IMR-90 (cell line): ENCODE data around the gene CAMTA2. TPM values are rescaled to one million over a fixed set of nuclear protein-coding genes. Genes with fewer than 3 reads are reported as not detected.

Experiments used
- ATAC-seq: fragments of 200-7000 bp; cut with Tn5 transposase; 2 replicates; pipeline ENCODE4 v1.9.1; 2020; ENCODE audit warnings: low read depth, mild to moderate bottlenecking, moderate library complexity
- BruUV-seq: library from RNA; stranded (reverse); fragments of 400-500 nt; replicated peaks from 2 replicates; lab custom pipeline; 2021; lab: Mats Ljungman, UMichigan
- CTCF ChIA-PET: fragments of 300-600 bp; formaldehyde crosslinking; extraction: SDS; loops from one replicate; lab custom pipeline; 2021; ENCODE audit warnings: antibody characterized with exemption; lab: Yijun Ruan, JAX
- POLR2A ChIA-PET: fragments of 300-600 bp; sonication (Branson Sonifier 250); formaldehyde crosslinking; loops from one replicate; lab custom pipeline; 2022; ENCODE audit warnings: antibody characterized with exemption; ENCODE audit not compliant: unreplicated experiment; lab: Charles Lee
- DNase-seq: peaks from one replicate; pipeline ENCODE4 v3.0.0; 2013
- H2AFZ ChIP-seq: replicated peaks from 2 replicates; pipeline ENCODE3; 2013; ENCODE audit warnings: low read length, mild to moderate bottlenecking; ENCODE audit not compliant: poor library complexity
- H2AK5ac ChIP-seq: 2 replicates; pipeline ENCODE4 v1.6.1; 2013; ENCODE audit warnings: low read depth, low read length, inconsistent platforms
- H2AK9ac ChIP-seq: replicated peaks from 2 replicates; pipeline ENCODE3; 2013; ENCODE audit warnings: mild to moderate bottlenecking, low read depth, low read length, moderate library complexity; ENCODE audit not compliant: poor library complexity
- H2BK120ac ChIP-seq: 2 replicates; pipeline ENCODE4 v1.6.1; 2013; ENCODE audit warnings: low read depth, low read length, inconsistent platforms
- H2BK15ac ChIP-seq: 3 replicates; pipeline ENCODE4 v1.6.1; 2013; ENCODE audit warnings: low read depth, low read length, inconsistent platforms
- H2BK20ac ChIP-seq: 2 replicates; pipeline ENCODE4 v1.6.1; 2013; ENCODE audit warnings: low read depth, mild to moderate bottlenecking, inconsistent platforms, low read length, moderate library complexity
- H2BK5ac ChIP-seq: 2 replicates; pipeline ENCODE4 v1.6.1; 2013; ENCODE audit warnings: mild to moderate bottlenecking, low read depth, low read length, inconsistent platforms; ENCODE audit not compliant: poor library complexity, severe bottlenecking
- H3K14ac ChIP-seq: replicated peaks from 2 replicates; pipeline ENCODE4 v1.6.1; 2013; ENCODE audit warnings: low read depth, low read length, inconsistent platforms
- H3K18ac ChIP-seq: 2 replicates; pipeline ENCODE4 v1.6.1; 2013; ENCODE audit warnings: low read depth, low read length, control low read depth
- H3K23ac ChIP-seq: 2 replicates; pipeline ENCODE4 v1.6.1; 2013; ENCODE audit warnings: low read depth, low read length, inconsistent platforms
- H3K27ac ChIP-seq: 2 replicates; pipeline ENCODE4 v1.5.1; 2013; ENCODE audit warnings: mild to moderate bottlenecking, control low read depth, low read length; ENCODE audit not compliant: insufficient read depth
- H3K27me3 ChIP-seq: 2 replicates; pipeline ENCODE4 v1.6.1; 2013; ENCODE audit warnings: low read length; ENCODE audit not compliant: control insufficient read depth, insufficient read depth
- H3K36me3 ChIP-seq: 2 replicates; pipeline ENCODE4 v1.6.1; 2013; ENCODE audit warnings: low read length, mixed read lengths; ENCODE audit not compliant: control insufficient read depth, insufficient read depth
- H3K4ac ChIP-seq: 2 replicates; pipeline ENCODE4 v1.6.1; 2013; ENCODE audit warnings: low read depth, low read length, inconsistent platforms
- H3K4me1 ChIP-seq: 2 replicates; pipeline ENCODE4 v1.6.1; 2013; ENCODE audit warnings: low read length, mixed read lengths; ENCODE audit not compliant: control insufficient read depth, insufficient read depth
- H3K4me2 ChIP-seq: 2 replicates; pipeline ENCODE4 v1.6.1; 2013; ENCODE audit warnings: low read depth, mild to moderate bottlenecking, control low read depth, low read length, moderate library complexity
- H3K4me3 ChIP-seq: 2 replicates; pipeline ENCODE4 v1.5.1; 2013; ENCODE audit warnings: low read depth, mild to moderate bottlenecking, control low read depth, low read length, moderate library complexity; ENCODE audit not compliant: insufficient read depth
- H3K56ac ChIP-seq: 2 replicates; pipeline ENCODE4 v1.6.1; 2013; ENCODE audit warnings: low read length, inconsistent platforms; ENCODE audit not compliant: insufficient read depth; ENCODE audit errors: extremely low read depth
- H3K79me1 ChIP-seq, 2 experiments: 2 replicates each; pipeline ENCODE4 v1.6.1; 2013; ENCODE audit warnings: low read length in 2 of 2, inconsistent platforms in 1 of 2, low read depth in 1 of 2
- H3K9ac ChIP-seq: 2 replicates; pipeline ENCODE4 v1.6.1; 2013; ENCODE audit warnings: low read depth, low read length, control low read depth
- H3K9me1 ChIP-seq: 2 replicates; pipeline ENCODE4 v1.6.1; 2013; ENCODE audit warnings: low read length, inconsistent platforms; ENCODE audit not compliant: insufficient read depth
- H3K9me3 ChIP-seq: 2 replicates; pipeline ENCODE4 v1.6.1; 2013; ENCODE audit warnings: low read length; ENCODE audit not compliant: control insufficient read depth, insufficient read depth
- H4K20me1 ChIP-seq: 2 replicates; pipeline ENCODE4 v1.6.1; 2013; ENCODE audit warnings: low read length, inconsistent platforms; ENCODE audit not compliant: insufficient read depth
- H4K5ac ChIP-seq: 2 replicates; pipeline ENCODE4 v1.6.1; 2013; ENCODE audit warnings: mild to moderate bottlenecking, low read depth, low read length, control low read depth
- H4K8ac ChIP-seq, 2 experiments: 2 replicates each; pipeline ENCODE4 v1.6.1; 2013; ENCODE audit warnings: low read depth in 2 of 2, low read length in 2 of 2, control low read depth in 1 of 2, inconsistent platforms in 1 of 2
- H4K91ac ChIP-seq: 2 replicates; pipeline ENCODE4 v1.6.1; 2013; ENCODE audit warnings: low read depth, low read length, inconsistent platforms; ENCODE audit not compliant: insufficient read depth
- BHLHE40 ChIP-seq: fragments of 150-350 bp; IDR thresholded peaks from 2 replicates; pipeline ENCODE4 v1.6.1; 2016; ENCODE audit warnings: mild to moderate bottlenecking, low read depth, low read length
- CHD1 ChIP-seq: IDR thresholded peaks from 2 replicates; pipeline ENCODE4 v1.6.1; 2012; ENCODE audit warnings: low read depth, low read length, improper control_type of control experiment
- MAFK ChIP-seq: IDR thresholded peaks from 2 replicates; pipeline ENCODE4 v1.6.1; 2012; ENCODE audit warnings: low read depth, low read length, improper control_type of control experiment
- MXI1 ChIP-seq: IDR thresholded peaks from 2 replicates; pipeline ENCODE4 v1.6.1; 2012; ENCODE audit warnings: low read depth, mild to moderate bottlenecking, low read length, moderate library complexity, borderline replicate concordance
- RCOR1 ChIP-seq: IDR thresholded peaks from 2 replicates; pipeline ENCODE4 v1.6.1; 2012; ENCODE audit warnings: mild to moderate bottlenecking, low read length, improper control_type of control experiment; ENCODE audit not compliant: insufficient replicate concordance
- SMC3 ChIP-seq: fragments of 150-350 bp; IDR thresholded peaks from 2 replicates; pipeline ENCODE4 v1.6.1; 2016; ENCODE audit warnings: low read depth, mild to moderate bottlenecking, antibody characterized with exemption, low read length, moderate library complexity
- WGBS, 2 experiments: methylation state at CpG; one replicate each; pipeline versions ENCODE4 v1.1.5 to v1.1.7; 2013; ENCODE audit warnings: missing lambda C conversion rate in 2 of 2; ENCODE audit not compliant: insufficient read length in 1 of 2; ENCODE audit errors: extremely low coverage in 2 of 2; 5-methylcytosine and 5-hydroxymethylcytosine counted together
- dilution Hi-C: fragments of 300-500 bp; cut with HindIII; formaldehyde crosslinking; loops from one replicate; pipeline ENCODE4 v1.14.3; 2018; ENCODE audit warnings: low sequenced_read_pairs; ENCODE audit not compliant: unreplicated experiment
- in situ Hi-C: fragments of 300-500 bp; cut with MboI; formaldehyde crosslinking; loops from 3 replicates; pipeline ENCODE4 v1.14.3; 2019; ENCODE audit warnings: low sequenced_read_pairs, inconsistent platforms, mixed read lengths
- intact Hi-C: fragments of 100-400 bp; cut with micrococcal nuclease; formaldehyde crosslinking; loops from 2 replicates; pipeline ENCODE4 v1.10.0; 2022
- polyA plus RNA-seq, 3 experiments: library from polyadenylated mRNA; depleted of rRNA; stranded (reverse); fragments of >200 nt; gene quantifications; 2 replicates each; pipeline ENCODE4 v1.2.3, GENCODE V29; 2012; ENCODE audit warnings: low replicate concordance in 1 of 3
- total RNA-seq: library from RNA; depleted of rRNA; stranded (reverse); fragments of >200 nt; gene quantifications from 2 replicates; pipeline ENCODE4 v1.2.3, GENCODE V29; 2012
- TF ChIP-seq, protein P1 (sequence below): fragments of 150-350 bp; IDR thresholded peaks from 2 replicates; pipeline ENCODE4 v1.6.1; 2016; ENCODE audit warnings: low read depth, mild to moderate bottlenecking, low read length, moderate library complexity, borderline replicate concordance

Gene CAMTA2
- total and polyA plus RNA-seq, 2 of the 4 experiments (the other 2 are of a cell fraction) = 1.4 to 54.7 TPM

DNA sequence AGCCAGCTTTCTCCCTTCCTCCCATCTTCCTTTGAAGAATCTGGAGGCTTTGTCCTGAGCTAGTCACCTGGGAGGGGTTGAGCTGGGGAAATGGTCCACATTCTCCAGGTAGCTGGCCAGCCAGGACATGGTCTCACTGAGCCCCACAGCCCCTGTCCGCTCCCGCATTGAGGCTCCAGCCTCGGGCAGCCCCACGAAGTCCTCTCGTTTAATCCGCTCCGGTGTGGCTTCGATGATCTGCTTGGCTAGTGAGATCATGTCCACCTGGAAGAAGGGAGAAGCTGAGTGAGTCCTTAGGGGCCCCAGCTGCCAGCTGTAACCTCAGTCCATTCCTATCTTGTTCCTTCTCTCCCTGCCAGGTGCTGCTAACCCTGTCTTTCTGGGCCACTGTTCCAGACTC is 17.2 kb downstream of the CAMTA2 start:
- Histone ChIP-seq H4K8ac (peak overlapping the region; percentile 96 to 97; a peak in 2 of 4 replicates), H2AFZ (no peak overlapping the region), H3K4me2 (no peak overlapping the region; the same call in 1 of the 2 replicates), H3K79me1 (peaks cover 15 to 68% of the 10 kb centered on the region in 2 experiments), H3K18ac (no peak overlapping the region), H3K4me3 (no peak overlapping the region), H3K27ac (peak overlapping the region; percentile 79), H3K9me1 (peaks cover 22% of the 10 kb centered on the region), H4K5ac (no peak overlapping the region), H4K91ac (peak overlapping the region; percentile 99), H3K4me1 (peaks cover 14% of the 10 kb centered on the region), H3K9me3 (no peaks in the 10 kb centered on the region), H4K20me1 (peaks cover 3% of the 10 kb centered on the region; the same call in 1 of the 2 replicates), H3K4ac (peak overlapping the region; percentile 100), H2AK5ac (0 out of 2 replicates have a peak overlapping the region, but pooled peaks have one; percentile 17), H2BK15ac (no peak overlapping the region; the same call in 2 of the 3 replicates), H3K56ac (no peak overlapping the region), H3K36me3 (peaks cover 33% of the 10 kb centered on the region), H2BK120ac (peak overlapping the region; percentile 85; the same call in 1 of the 2 replicates), H3K27me3 (no peaks in the 10 kb centered on the region), H2AK9ac (peak overlapping the region; percentile 100), H3K14ac (peak overlapping the region; percentile 83; the same call in 1 of the 2 replicates), H2BK5ac (peak overlapping the region; percentile 21), H3K23ac (peak overlapping the region; percentile 88; the same call in 1 of the 2 replicates), H2BK20ac (no peak overlapping the region; the same call in 1 of the 2 replicates), H3K9ac (no peak overlapping the region)
- POLR2A ChIA-PET = interaction anchor here (1.4 kb wide), 1 partner anchor 9 kb away, joined by 4 read pairs; no protein-coding TSS in a partner anchor
- no peak for DNase-seq
- dilution Hi-C loops = no loop called here
- in situ Hi-C loops = no loop called here
- no peak for ATAC-seq
- intact Hi-C loops = no loop called here
- CTCF ChIA-PET = interaction anchor here (1.1 to 1.9 kb wide), 2 partner anchors 10 to 61 kb away, joined by 3 to 6 read pairs; no protein-coding TSS in a partner anchor
- no TSS peak for BruUV-seq
- TF ChIP-seq MXI1 (no peak), BHLHE40 (no peak), SMC3 (no peak), MAFK (no peak), RCOR1 (no peak), CHD1 (no peak)
- TF ChIP-seq, protein P1, sequence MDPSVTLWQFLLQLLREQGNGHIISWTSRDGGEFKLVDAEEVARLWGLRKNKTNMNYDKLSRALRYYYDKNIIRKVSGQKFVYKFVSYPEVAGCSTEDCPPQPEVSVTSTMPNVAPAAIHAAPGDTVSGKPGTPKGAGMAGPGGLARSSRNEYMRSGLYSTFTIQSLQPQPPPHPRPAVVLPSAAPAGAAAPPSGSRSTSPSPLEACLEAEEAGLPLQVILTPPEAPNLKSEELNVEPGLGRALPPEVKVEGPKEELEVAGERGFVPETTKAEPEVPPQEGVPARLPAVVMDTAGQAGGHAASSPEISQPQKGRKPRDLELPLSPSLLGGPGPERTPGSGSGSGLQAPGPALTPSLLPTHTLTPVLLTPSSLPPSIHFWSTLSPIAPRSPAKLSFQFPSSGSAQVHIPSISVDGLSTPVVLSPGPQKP = no peak
- WGBS, 2 experiments = 89% methylated on average over 4 of the region's 8 CpGs; no CpG with 5 or more reads in 1 of the 2 experiments
